Liver (tissue), 3 donors: ENCODE results near the gene MAGI1.

ENCODE experiments used
- EGR1 ChIP-seq, 2 donors: IDR thresholded peaks; 2 replicates each; pipeline ENCODE4 v1.6.1; 2016 to 2018; ENCODE audit warnings: antibody characterized with exemption in 2 of 2, low read depth in 2 of 2
- HNF4A ChIP-seq, 2 donors: conservative IDR thresholded peaks; 2 replicates each; pipeline ENCODE4 v1.6.1; 2016; ENCODE audit warnings: antibody characterized with exemption in 2 of 2, mild to moderate bottlenecking in 2 of 2
- HNF4G ChIP-seq: IDR thresholded peaks from 2 replicates; pipeline ENCODE4 v1.6.1; 2016; ENCODE audit warnings: antibody characterized with exemption
- MAX ChIP-seq: IDR thresholded peaks from 2 replicates; pipeline ENCODE4 v1.6.1; 2016; ENCODE audit warnings: antibody characterized with exemption
- NR2F2 ChIP-seq: IDR thresholded peaks from 2 replicates; pipeline ENCODE4 v1.6.1; 2016; ENCODE audit warnings: antibody characterized with exemption
- RXRA ChIP-seq, 2 donors: IDR thresholded peaks; 2 replicates each; pipeline ENCODE4 v1.6.1; 2017 to 2018; ENCODE audit warnings: antibody characterized with exemption in 2 of 2, mild to moderate bottlenecking in 1 of 2
- TAF1 ChIP-seq: conservative IDR thresholded peaks from 2 replicates; pipeline ENCODE4 v1.6.1; 2016; ENCODE audit warnings: antibody characterized with exemption, mild to moderate bottlenecking
- YY1 ChIP-seq: IDR thresholded peaks from 2 replicates; pipeline ENCODE4 v1.6.1; 2016; ENCODE audit warnings: antibody characterized with exemption, mild to moderate bottlenecking
- TF ChIP-seq, protein P1 (sequence below): fragments of 150-350 bp; IDR thresholded peaks from 2 replicates; pipeline ENCODE4 v1.5.1; 2017; ENCODE audit warnings: improper control_type of control experiment, low read depth, low read length; ENCODE audit not compliant: missing input control
- donor health status: healthy.
- donor health status: healthy.

GRCh38 chr3:65614585-65614984, 424.1 kb downstream of the MAGI1 start:
- no peak for TF ChIP-seq EGR1 (IDR thresholded peaks at IDR 0.05; ENCODE audit: low read depth in 2 of 2)
- TF ChIP-seq, protein P1, sequence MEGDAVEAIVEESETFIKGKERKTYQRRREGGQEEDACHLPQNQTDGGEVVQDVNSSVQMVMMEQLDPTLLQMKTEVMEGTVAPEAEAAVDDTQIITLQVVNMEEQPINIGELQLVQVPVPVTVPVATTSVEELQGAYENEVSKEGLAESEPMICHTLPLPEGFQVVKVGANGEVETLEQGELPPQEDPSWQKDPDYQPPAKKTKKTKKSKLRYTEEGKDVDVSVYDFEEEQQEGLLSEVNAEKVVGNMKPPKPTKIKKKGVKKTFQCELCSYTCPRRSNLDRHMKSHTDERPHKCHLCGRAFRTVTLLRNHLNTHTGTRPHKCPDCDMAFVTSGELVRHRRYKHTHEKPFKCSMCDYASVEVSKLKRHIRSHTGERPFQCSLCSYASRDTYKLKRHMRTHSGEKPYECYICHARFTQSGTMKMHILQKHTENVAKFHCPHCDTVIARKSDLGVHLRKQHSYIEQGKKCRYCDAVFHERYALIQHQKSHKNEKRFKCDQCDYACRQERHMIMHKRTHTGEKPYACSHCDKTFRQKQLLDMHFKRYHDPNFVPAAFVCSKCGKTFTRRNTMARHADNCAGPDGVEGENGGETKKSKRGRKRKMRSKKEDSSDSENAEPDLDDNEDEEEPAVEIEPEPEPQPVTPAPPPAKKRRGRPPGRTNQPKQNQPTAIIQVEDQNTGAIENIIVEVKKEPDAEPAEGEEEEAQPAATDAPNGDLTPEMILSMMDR = no peak
- no peak for TF ChIP-seq TAF1
- no peak for TF ChIP-seq MAX
- no peak for TF ChIP-seq NR2F2
- no peak for TF ChIP-seq HNF4A (conservative IDR thresholded peaks at IDR 0.05)
- no peak for TF ChIP-seq HNF4G
- no peak for TF ChIP-seq YY1
- TF ChIP-seq RXRA (IDR thresholded peaks at IDR 0.05) = no peak
